Measurements from ENCODE around the gene C19orf38.

GRCh38 chr19:10829967-10830366 lies 18.2 kb upstream of the C19orf38 start:
- TF ChIP-seq, protein P1, sequence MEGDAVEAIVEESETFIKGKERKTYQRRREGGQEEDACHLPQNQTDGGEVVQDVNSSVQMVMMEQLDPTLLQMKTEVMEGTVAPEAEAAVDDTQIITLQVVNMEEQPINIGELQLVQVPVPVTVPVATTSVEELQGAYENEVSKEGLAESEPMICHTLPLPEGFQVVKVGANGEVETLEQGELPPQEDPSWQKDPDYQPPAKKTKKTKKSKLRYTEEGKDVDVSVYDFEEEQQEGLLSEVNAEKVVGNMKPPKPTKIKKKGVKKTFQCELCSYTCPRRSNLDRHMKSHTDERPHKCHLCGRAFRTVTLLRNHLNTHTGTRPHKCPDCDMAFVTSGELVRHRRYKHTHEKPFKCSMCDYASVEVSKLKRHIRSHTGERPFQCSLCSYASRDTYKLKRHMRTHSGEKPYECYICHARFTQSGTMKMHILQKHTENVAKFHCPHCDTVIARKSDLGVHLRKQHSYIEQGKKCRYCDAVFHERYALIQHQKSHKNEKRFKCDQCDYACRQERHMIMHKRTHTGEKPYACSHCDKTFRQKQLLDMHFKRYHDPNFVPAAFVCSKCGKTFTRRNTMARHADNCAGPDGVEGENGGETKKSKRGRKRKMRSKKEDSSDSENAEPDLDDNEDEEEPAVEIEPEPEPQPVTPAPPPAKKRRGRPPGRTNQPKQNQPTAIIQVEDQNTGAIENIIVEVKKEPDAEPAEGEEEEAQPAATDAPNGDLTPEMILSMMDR (IDR thresholded peaks at IDR 0.05; ENCODE audit: low read depth, low read length), result no peak
- no peak for TF ChIP-seq EZH2phosphoT487 (IDR thresholded peaks at IDR 0.05; ENCODE audit: low read depth)
